Measurements from ENCODE around the gene PAWR.

DNA sequence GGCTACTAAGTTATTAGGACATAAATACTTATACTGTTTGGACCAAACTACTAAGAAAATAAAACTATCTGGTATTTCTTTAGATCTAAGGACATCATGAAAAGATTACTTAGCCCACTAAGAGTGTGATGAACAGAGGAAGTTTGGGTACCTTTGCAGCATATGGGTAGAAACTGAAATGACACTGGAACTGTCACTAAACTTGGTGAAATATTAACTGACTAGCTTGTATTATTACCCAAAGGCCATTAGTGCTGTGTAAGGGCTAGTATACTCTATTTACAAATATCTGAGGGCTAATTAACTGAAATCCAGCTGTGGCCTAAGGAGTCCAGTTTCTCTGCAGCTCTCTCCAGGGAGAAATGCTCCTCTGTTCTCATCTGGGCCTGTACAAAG lies 45.5 kb downstream of the PAWR start:
- TF ChIP-seq, protein P1, sequence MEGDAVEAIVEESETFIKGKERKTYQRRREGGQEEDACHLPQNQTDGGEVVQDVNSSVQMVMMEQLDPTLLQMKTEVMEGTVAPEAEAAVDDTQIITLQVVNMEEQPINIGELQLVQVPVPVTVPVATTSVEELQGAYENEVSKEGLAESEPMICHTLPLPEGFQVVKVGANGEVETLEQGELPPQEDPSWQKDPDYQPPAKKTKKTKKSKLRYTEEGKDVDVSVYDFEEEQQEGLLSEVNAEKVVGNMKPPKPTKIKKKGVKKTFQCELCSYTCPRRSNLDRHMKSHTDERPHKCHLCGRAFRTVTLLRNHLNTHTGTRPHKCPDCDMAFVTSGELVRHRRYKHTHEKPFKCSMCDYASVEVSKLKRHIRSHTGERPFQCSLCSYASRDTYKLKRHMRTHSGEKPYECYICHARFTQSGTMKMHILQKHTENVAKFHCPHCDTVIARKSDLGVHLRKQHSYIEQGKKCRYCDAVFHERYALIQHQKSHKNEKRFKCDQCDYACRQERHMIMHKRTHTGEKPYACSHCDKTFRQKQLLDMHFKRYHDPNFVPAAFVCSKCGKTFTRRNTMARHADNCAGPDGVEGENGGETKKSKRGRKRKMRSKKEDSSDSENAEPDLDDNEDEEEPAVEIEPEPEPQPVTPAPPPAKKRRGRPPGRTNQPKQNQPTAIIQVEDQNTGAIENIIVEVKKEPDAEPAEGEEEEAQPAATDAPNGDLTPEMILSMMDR (IDR thresholded peaks at IDR 0.05) = no peak
- TF ChIP-seq POLR2A (IDR thresholded peaks at IDR 0.05) (no peak), EP300 (IDR thresholded peaks at IDR 0.05) (no peak)
